NCI-H1436 treated with DMSO at 0.1 percent for 48 hours (cell line): ENCODE results near the gene GOLGA7B.

Experiments used
- DNase-seq: peaks from one replicate; lab custom pipeline; 2025; lab: John Stamatoyannopoulos, UW

The GOLGA7B gene

GRCh38 chr10:97868134-97868685, 18.6 kb downstream of the GOLGA7B start:
- no peak for DNase-seq

- DNase-seq: peak; percentile 80
Measured at GRCh38 chr10:97869091-97870042, 19.7 kb downstream of the GOLGA7B start.

GRCh38 chr10:97870990-97871389, 21.3 kb downstream of the GOLGA7B start:
- no peak for DNase-seq

- DNase-seq: no peak
Measured at GRCh38 chr10:97873569-97873968, 23.9 kb downstream of the GOLGA7B start.

GRCh38 chr10:97874332-97874731, 24.7 kb downstream of the GOLGA7B start:
- DNase-seq: no peak

GRCh38 chr10:97875391-97875790, 25.7 kb downstream of the GOLGA7B start:
- DNase-seq: no peak

DNA sequence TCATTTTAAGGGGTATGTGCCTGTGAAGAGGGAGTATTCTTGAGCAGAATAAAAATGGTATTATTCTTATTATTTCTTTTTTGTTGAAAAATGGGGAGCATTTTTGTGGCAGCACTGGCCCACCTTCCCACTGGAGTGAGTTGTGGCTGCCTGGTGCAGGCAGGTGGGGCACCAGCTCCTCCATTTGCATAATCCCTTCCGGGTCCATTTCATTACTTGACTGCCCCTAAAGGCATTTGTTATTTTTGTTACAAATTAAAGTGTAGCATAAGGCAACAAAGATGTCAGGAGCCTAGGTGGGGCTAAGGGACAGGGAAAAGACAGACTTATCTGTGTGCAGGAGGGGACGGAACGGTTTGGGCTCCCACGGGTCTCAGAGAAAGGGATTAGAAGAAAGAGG, 26.8 kb downstream of the GOLGA7B start:
- no peak for DNase-seq

DNA sequence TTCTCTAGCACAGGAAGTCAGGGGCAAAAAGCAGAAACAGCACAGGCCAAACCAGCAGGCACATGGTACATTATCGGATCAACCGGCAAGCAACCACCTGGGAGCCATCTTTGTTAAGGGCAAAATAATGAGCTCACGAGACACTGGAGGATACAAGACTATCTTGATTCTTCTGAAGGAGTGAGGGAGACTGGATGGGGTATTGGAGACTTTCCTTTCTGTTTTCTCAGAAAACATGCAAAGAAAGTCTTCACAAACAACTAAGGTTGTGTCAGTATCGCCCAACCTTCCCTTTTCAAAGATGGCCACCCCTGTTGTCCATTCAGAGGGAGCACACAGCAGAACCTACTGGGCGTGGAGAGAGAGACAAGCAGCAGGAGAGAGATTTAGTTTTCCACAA, 29.6 kb downstream of the GOLGA7B start:
- DNase-seq: no peak

- DNase-seq: no peak
Measured at GRCh38 chr10:97880109-97880508, 30.5 kb downstream of the GOLGA7B start.

DNA sequence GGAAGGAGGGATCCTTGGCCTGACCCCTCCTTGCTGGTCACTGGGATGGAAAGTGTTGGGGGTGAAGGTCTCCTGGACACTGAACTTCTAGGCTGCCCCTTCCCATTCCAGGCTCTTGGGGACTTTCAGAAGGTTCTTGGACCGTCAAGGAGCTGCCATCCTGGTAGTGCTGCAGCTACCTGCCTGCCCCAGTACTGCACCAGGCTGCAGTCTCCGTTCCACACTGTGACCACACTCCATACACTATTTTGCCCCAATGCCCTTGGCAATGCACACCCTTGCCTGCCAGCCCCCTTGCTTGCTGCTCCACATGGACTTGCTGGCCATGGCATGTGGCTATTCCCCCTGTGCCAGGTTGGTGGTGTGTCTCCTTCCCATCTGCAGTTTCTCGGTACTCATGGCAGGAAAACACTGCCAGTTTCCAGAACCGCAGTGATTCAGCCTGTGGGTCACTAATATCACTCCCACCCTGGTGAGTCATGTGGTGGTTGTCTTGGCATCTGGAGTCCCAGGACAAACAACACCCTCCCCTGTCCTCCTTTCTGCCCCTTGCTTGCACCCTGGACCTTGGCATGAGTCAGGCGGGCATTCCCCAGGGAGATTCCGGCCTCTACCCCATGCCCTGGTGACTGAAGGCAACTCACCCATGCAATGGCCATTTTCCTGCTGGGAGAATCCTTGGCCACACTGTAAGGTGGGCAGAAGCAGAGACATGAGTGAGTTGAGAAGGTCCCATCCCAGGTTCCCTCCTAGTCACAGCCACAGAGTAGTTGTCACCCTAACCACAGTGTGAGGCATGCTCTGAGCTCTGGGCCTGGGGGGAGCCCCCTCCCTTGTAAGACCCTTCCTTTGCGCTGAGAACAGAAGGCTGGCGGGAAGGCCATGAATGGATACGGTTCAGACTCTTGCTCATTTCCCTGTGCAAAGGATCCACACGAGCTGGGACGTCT, 32.8 kb downstream of the GOLGA7B start:
- no peak for DNase-seq

DNA sequence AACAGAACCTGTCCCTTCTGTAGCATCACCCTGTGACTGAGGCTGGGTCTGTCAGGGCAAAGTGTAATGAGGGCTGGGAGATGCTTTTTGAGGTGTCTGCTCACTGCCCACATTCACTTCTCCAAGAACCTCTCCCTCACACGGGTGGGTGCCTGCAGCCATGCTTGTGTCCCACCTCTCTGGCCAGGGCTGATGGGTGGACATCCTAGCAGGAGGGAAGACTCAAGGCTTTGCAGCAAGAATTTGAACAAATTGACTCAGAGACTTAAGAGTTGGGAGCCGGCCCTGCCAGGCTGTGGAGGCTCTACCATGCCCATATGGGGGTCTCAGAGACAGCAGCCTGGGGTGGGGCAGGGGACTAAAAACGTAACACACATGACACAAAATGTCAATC, 33.4 kb downstream of the GOLGA7B start:
- DNase-seq: no peak

DNA sequence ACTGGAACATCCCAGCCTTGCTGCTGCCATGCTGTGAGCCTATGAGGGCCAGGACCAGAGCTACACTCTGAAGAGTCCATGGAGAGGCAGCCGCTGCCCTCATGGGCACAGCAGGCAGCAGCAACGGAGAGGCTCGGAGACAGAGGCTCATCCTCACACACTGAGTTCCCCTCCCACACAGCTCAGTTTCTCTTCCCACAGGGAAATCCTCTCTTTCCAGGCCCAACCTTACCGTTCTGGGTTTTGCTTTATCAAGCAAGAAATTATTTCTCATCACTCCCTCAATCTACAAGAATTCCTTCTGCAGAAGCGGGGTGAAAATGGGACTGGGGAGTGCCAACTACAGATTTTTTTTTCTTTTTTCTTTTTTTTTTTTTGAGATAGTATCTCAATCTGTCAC, 36.6 kb downstream of the GOLGA7B start:
- no peak for DNase-seq

GRCh38 chr10:97887399-97887798, 37.8 kb downstream of the GOLGA7B start:
- DNase-seq: no peak

DNA sequence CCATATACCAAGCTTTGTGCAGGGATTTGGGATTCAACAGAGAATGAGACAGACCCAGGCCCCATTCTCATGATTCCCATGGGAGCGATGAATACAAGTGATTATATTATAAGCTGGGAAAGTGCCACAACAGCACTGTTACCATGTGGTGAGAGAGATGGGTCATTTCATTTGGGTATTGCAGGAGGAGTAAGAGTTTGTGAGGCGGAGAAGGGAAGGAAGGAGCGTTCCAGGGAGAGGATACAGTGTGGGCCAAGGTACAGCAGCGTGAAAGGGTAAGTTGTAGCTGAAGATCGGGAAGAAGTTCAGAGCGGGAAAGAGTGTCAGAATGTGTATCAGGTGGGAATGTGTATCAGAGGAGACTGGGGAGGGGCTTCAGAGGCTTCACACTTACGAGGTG, 38.5 kb downstream of the GOLGA7B start:
- DNase-seq: no peak

GRCh38 chr10:97888641-97889262, 39.1 kb downstream of the GOLGA7B start:
- DNase-seq: peak; percentile 61

- peak; percentile 54 for DNase-seq
Measured at GRCh38 chr10:97889461-97890265, 40.0 kb downstream of the GOLGA7B start.

DNA sequence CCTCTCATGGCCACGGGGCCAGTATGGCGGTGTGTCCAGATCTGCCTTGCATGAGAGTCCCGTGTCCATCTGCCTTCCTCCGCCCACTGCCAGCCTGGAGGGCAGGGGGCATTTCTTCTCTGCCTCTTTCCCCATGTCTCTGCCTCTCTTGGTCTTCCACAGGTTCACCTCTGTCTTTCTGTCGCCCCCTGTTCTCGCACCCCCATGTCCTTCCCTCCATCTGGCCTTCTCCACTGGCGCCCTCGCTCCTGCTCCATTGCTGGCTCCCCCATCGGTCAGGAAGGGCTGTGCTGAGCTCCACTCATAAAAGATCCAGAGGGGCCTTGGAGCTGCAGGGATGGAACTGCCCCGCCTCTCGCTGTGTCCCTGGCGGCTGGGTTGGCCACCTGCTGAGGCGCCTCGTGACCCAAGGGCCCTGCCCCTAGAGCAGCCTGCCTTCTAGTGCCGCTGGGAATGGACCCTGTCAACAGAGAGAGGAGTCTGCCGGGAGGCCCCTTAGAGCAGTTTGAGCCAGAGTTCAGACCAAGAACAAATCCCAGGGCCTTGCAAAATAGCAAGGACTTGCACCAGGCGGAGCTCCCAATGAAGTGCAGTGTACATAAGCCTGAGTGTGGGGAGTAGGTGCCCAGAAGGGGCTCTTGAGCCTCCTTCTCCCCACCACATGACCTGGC, 42.0 kb downstream of the GOLGA7B start:
- no peak for DNase-seq

DNA sequence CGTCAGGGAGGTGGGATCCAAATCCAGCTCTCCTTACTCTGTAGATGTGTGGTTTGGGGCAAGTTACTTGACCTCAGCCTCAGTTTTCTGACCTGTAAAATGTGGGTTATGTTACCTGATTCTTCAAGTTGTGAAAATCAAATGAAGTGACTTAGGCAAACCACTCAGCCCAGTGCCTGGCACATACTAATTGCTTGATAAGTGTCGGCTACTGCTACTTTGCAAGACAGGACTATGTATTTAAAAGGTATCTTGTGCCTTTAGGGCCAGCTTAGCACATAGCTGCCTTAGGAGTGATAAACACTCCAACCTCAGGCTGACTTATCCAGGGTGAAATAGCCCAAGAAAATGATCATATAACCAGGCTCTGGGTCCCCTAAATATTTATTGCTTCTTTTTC, 42.9 kb downstream of the GOLGA7B start:
- no peak for DNase-seq

DNA sequence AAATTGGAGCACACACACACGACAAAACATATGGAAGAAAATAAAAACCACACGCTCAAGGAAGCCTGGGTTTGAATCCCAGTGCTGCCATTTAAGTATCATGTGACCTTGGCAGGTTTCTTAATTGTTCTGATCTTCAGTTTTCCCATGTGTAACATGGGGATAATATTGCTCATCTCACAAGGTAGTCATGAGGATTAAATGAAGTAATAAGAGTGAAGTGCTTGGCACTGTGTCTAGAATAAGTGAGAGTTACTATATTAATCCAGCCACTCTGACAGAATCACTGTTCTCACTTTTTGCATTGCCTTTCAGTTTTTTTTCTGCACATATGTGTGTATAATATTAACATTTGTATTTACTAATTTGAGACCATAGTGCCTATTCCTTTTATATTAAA, 43.3 kb downstream of the GOLGA7B start:
- no peak for DNase-seq

GRCh38 chr10:97894092-97894491, 44.4 kb downstream of the GOLGA7B start:
- DNase-seq: no peak

DNA sequence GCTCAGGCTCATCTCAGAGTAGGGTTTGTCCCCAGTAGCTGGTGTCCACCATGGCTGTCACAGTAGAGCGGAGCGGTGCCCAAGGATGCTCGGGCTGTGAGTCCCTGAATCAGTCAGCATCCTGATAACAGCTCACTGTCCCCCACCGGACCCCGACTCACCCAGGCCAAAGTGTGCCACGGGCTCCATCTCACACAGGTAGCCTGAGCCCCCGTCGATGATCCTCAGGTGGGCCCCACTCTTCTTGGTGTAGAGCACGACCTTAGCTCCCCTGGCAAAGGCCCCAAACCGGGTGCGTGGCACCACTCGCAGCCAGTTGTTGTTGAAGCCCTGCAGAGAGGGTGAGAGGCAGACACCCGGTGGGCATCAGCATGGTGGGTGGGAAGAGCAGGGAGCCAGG, 45.4 kb downstream of the GOLGA7B start:
- DNase-seq: no peak
